MM.1S (cell line): Measurements from ENCODE around the gene EFNA5.

Source experiments
- DNase-seq: peaks from one replicate; pipeline ENCODE4 v3.0.0-alpha.2; 2015
- H2AFZ ChIP-seq: fragments of 300-600 bp; sonication (generic); 2 replicates; pipeline ENCODE4 v1.6.0; 2016; ENCODE audit warnings: antibody characterized with exemption, low read length
- H3F3A ChIP-seq: fragments of 300-600 bp; sonication (generic); 2 replicates; pipeline ENCODE4 v1.6.1; 2016; ENCODE audit warnings: mild to moderate bottlenecking, antibody characterized with exemption, low read length, moderate library complexity, mixed read lengths; ENCODE audit not compliant: insufficient read depth
- H3K27ac ChIP-seq: fragments of 300-600 bp; sonication (generic); 2 replicates; pipeline ENCODE4 v1.5.1; 2016; ENCODE audit warnings: mild to moderate bottlenecking, low read length
- H3K27me3 ChIP-seq: fragments of 300-600 bp; sonication (generic); replicated peaks from 2 replicates; pipeline ENCODE4 v1.6.0; 2016; ENCODE audit warnings: low read length; ENCODE audit not compliant: insufficient read depth
- H3K36me3 ChIP-seq: fragments of 300-600 bp; sonication (generic); replicated peaks from 2 replicates; pipeline ENCODE4 v1.6.1; 2016; ENCODE audit warnings: mild to moderate bottlenecking, low read length, mixed read lengths; ENCODE audit not compliant: insufficient read depth
- H3K4me1 ChIP-seq: fragments of 300-600 bp; sonication (generic); 2 replicates; pipeline ENCODE4 v1.6.1; 2016; ENCODE audit warnings: low read length, mixed read lengths
- H3K4me2 ChIP-seq: fragments of 300-600 bp; sonication (generic); 2 replicates; pipeline ENCODE4 v1.6.0; 2016; ENCODE audit warnings: low read depth, low read length
- H3K4me3 ChIP-seq: fragments of 300-600 bp; sonication (generic); 2 replicates; pipeline ENCODE4 v1.5.1; 2016; ENCODE audit warnings: low read length, mixed read lengths
- H3K79me2 ChIP-seq: fragments of 300-600 bp; sonication (generic); 2 replicates; pipeline ENCODE4 v1.6.1; 2016; ENCODE audit warnings: mixed run types, low read length, mixed read lengths
- H3K9ac ChIP-seq: fragments of 300-600 bp; sonication (generic); 2 replicates; pipeline ENCODE4 v1.6.1; 2016; ENCODE audit warnings: low read length, mixed read lengths
- H3K9me2 ChIP-seq: fragments of 300-600 bp; sonication (generic); replicated peaks from 2 replicates; pipeline ENCODE4 v1.6.1; 2016; ENCODE audit warnings: mild to moderate bottlenecking, low read length, mixed read lengths; ENCODE audit not compliant: insufficient read depth
- H3K9me3 ChIP-seq: fragments of 300-600 bp; sonication (generic); replicated peaks from 2 replicates; pipeline ENCODE4 v1.6.1; 2016; ENCODE audit warnings: mild to moderate bottlenecking, low read length, mixed read lengths; ENCODE audit not compliant: insufficient read depth
- H4K20me1 ChIP-seq: fragments of 300-600 bp; sonication (generic); 2 replicates; pipeline ENCODE4 v1.6.1; 2016; ENCODE audit warnings: mild to moderate bottlenecking, low read length, moderate library complexity, mixed read lengths; ENCODE audit not compliant: insufficient read depth
- EZH2 ChIP-seq: fragments of 300-600 bp; sonication (generic); optimal IDR thresholded peaks from 2 replicates; pipeline ENCODE3; 2017; ENCODE audit warnings: low read depth, mild to moderate bottlenecking, antibody characterized with exemption, low read length, mixed read lengths
- EZH2phosphoT487 ChIP-seq: fragments of 300-600 bp; sonication (generic); IDR thresholded peaks from 2 replicates; pipeline ENCODE4 v1.6.1; 2018; ENCODE audit warnings: antibody characterized with exemption, low read length
- TF ChIP-seq, protein P1 (sequence below): fragments of 300-600 bp; sonication (generic); IDR thresholded peaks from 2 replicates; pipeline ENCODE4 v1.5.1; 2016; ENCODE audit warnings: antibody characterized with exemption, low read length, mixed read lengths

Gene EFNA5

DNA sequence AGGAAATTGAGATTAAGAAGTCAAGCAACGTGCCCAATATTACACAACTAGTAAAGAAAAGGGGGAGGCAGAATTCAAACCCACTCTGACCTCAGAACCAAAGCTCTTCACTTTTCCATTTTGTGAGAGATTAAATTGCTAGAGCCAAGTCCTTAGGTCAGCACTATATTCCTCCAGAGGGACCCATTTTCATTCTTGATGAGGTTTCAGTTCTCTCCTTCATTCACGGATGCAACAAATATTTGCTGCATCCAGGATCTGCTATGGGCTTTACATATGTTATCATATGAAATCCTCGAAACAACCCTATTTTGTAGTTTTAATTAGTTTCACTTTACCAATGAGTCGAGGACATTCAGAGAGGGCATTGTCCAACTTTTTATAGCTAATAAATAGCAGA, 239.2 kb downstream of the EFNA5 start:
- H3K4me2 ChIP-seq = no peak overlapping the region
- H3K4me3 ChIP-seq = no peak overlapping the region
- no peaks in the 10 kb centered on the region for H3K79me2 ChIP-seq
- H3K4me1 ChIP-seq = no peaks in the 10 kb centered on the region
- no peaks in the 10 kb centered on the region for H3K27me3 ChIP-seq
- no peaks in the 10 kb centered on the region for H3K9me3 ChIP-seq
- no peaks in the 10 kb centered on the region for H4K20me1 ChIP-seq
- no peak overlapping the region for H3K27ac ChIP-seq
- H2AFZ ChIP-seq = no peak overlapping the region
- no peak for DNase-seq
- no peaks in the 10 kb centered on the region for H3K36me3 ChIP-seq
- TF ChIP-seq, protein P1, sequence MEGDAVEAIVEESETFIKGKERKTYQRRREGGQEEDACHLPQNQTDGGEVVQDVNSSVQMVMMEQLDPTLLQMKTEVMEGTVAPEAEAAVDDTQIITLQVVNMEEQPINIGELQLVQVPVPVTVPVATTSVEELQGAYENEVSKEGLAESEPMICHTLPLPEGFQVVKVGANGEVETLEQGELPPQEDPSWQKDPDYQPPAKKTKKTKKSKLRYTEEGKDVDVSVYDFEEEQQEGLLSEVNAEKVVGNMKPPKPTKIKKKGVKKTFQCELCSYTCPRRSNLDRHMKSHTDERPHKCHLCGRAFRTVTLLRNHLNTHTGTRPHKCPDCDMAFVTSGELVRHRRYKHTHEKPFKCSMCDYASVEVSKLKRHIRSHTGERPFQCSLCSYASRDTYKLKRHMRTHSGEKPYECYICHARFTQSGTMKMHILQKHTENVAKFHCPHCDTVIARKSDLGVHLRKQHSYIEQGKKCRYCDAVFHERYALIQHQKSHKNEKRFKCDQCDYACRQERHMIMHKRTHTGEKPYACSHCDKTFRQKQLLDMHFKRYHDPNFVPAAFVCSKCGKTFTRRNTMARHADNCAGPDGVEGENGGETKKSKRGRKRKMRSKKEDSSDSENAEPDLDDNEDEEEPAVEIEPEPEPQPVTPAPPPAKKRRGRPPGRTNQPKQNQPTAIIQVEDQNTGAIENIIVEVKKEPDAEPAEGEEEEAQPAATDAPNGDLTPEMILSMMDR = no peak
- TF ChIP-seq EZH2 = no peak
- TF ChIP-seq EZH2phosphoT487 = no peak
- no peak overlapping the region for H3K9ac ChIP-seq
- no peaks in the 10 kb centered on the region for H3K9me2 ChIP-seq
- H3F3A ChIP-seq = no peaks in the 10 kb centered on the region

DNA sequence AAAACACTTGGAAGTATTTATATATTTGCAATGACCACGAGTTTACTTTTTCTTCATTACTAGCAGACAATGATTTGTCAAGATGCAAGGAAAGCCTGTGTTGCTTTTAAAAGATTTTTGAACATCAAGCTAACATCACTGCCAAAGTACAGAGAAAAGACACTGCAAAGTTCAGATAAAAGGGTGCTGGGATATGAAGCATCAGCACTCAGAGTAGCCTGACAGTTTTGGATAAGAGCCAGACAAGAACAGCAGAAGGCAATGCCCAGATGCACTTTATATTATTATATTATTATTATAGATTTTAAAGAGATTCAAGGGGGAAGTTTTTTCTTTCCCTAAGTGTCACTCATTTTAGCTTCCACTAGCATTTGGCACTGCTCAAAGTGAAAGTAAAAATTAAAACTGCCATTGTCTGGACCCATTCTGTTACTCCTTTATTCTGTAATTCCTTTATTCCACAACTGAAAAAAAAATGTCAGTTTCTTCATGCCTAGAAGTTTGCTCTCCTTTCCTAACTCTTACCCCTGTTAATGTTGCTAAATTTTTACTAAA, 240.6 kb downstream of the EFNA5 start:
- H2AFZ ChIP-seq = 0 out of 2 replicates have a peak overlapping the region, but pooled peaks have one; percentile 23
- TF ChIP-seq, protein P1 = no peak
- no peak for TF ChIP-seq EZH2phosphoT487
- no peak for TF ChIP-seq EZH2
- H3K4me3 ChIP-seq = no peak overlapping the region
- no peak overlapping the region for H3K27ac ChIP-seq
- no peak overlapping the region for H3K9ac ChIP-seq
- no peaks in the 10 kb centered on the region for H4K20me1 ChIP-seq
- peak overlapping the region; percentile 29 for H3K4me2 ChIP-seq
- H3K79me2 ChIP-seq = no peaks in the 10 kb centered on the region
- no peaks in the 10 kb centered on the region for H3F3A ChIP-seq
- H3K36me3 ChIP-seq = no peaks in the 10 kb centered on the region
- no peaks in the 10 kb centered on the region for H3K9me3 ChIP-seq
- H3K27me3 ChIP-seq = no peaks in the 10 kb centered on the region
- H3K9me2 ChIP-seq = no peaks in the 10 kb centered on the region
- no peaks in the 10 kb centered on the region for H3K4me1 ChIP-seq
- DNase-seq = no peak

DNA sequence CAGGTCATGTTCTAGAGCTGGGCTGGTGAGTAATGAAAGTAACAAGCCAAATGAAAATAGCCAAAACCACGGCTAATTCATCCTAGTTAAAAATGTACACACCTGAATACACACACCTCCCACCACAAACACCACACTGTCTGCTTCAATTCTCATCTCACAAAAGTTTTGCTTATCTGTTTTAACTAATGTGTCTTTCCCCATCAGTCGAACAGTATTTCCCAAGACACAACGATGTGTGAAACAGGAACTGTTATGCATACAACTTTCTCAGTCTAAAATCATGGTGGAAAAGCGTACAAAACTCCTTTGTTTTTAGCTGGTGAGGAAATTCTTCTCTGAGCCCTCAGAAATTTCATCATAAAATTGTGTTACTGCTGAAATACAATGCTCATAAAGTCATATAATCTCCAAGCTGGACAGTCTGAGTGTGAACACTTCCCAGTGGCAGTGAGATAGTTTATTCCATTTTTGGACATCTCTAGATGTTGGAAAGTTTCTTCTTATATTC, 242.4 kb downstream of the EFNA5 start:
- no peaks in the 10 kb centered on the region for H4K20me1 ChIP-seq
- no peaks in the 10 kb centered on the region for H3K27me3 ChIP-seq
- no peaks in the 10 kb centered on the region for H3K79me2 ChIP-seq
- H3K36me3 ChIP-seq = no peaks in the 10 kb centered on the region
- no peak for TF ChIP-seq EZH2
- no peak for TF ChIP-seq EZH2phosphoT487
- TF ChIP-seq, protein P1 = no peak
- H3K4me2 ChIP-seq = no peak overlapping the region
- H2AFZ ChIP-seq = no peak overlapping the region
- no peak overlapping the region for H3K4me3 ChIP-seq
- H3F3A ChIP-seq = no peaks in the 10 kb centered on the region
- H3K9me2 ChIP-seq = no peaks in the 10 kb centered on the region
- no peaks in the 10 kb centered on the region for H3K9me3 ChIP-seq
- H3K9ac ChIP-seq = no peak overlapping the region
- DNase-seq = no peak
- no peak overlapping the region for H3K27ac ChIP-seq
- H3K4me1 ChIP-seq = no peaks in the 10 kb centered on the region
